Kidney epithelial cell (primary cell): ENCODE measurements around the gene CCDC107. TPM values are rescaled to one million over a fixed set of nuclear protein-coding genes. Genes with fewer than 3 reads are reported as not detected.

ENCODE experiments used
- DNase-seq: peaks from one replicate; pipeline ENCODE4 v3.0.0-alpha.2; 2010; ENCODE audit warnings: low read depth
- H3K27me3 ChIP-seq: 2 replicates; pipeline ENCODE4 v1.6.0; 2011; ENCODE audit warnings: low read length; ENCODE audit not compliant: control insufficient read depth, insufficient read depth
- H3K36me3 ChIP-seq: 2 replicates; pipeline ENCODE4 v1.5.1; 2011; ENCODE audit warnings: low read length; ENCODE audit not compliant: control insufficient read depth, insufficient read depth
- H3K4me3 ChIP-seq: 2 replicates; pipeline ENCODE4 v1.5.1; 2011; ENCODE audit warnings: low read depth, mild to moderate bottlenecking, control low read depth, low read length
- CTCF ChIP-seq: IDR thresholded peaks from 2 replicates; pipeline ENCODE4 v1.5.1; 2011; ENCODE audit warnings: mild to moderate bottlenecking, moderate library complexity, low read length, control low read depth, inconsistent platforms; ENCODE audit not compliant: insufficient read depth, poor library complexity, severe bottlenecking
- total RNA-seq: library from RNA; depleted of rRNA; stranded (reverse); fragments of >200 nt; gene quantifications from 2 replicates; pipeline ENCODE4 v1.2.3, GENCODE V29; 2015

CCDC107 gene
- total RNA-seq, 1 donor from 2014 or later, result 14.0 TPM

GRCh38 chr9:35618854-35619799, 39.0 kb upstream of the CCDC107 start:
- H3K36me3 ChIP-seq, result no peaks in the 10 kb centered on the region
- no peak overlapping the region for H3K4me3 ChIP-seq
- no peak for TF ChIP-seq CTCF
- no peak for DNase-seq
- H3K27me3 ChIP-seq, result peaks cover 19% of the 10 kb centered on the region

- H3K4me3 ChIP-seq, result no peak overlapping the region
- TF ChIP-seq CTCF, result no peak
- peaks cover 19% of the 10 kb centered on the region for H3K27me3 ChIP-seq
- DNase-seq, result no peak
- H3K36me3 ChIP-seq, result no peaks in the 10 kb centered on the region
These were observed 38.3 kb upstream of the CCDC107 start for GRCh38 chr9:35619800-35620158.

- Histone ChIP-seq H3K27me3 (no peaks in the 10 kb centered on the region), H3K36me3 (no peaks in the 10 kb centered on the region), H3K4me3 (no peak overlapping the region)
- no peak for DNase-seq
- TF ChIP-seq CTCF, result no peak
These were observed 30.5 kb upstream of the CCDC107 start for GRCh38 chr9:35627575-35627974.

GRCh38 chr9:35628389-35628991, 29.6 kb upstream of the CCDC107 start:
- Histone ChIP-seq H3K27me3 (no peaks in the 10 kb centered on the region), H3K36me3 (no peaks in the 10 kb centered on the region), H3K4me3 (no peak overlapping the region)
- TF ChIP-seq CTCF, result no peak
- no peak for DNase-seq

GRCh38 chr9:35629597-35629996, 28.5 kb upstream of the CCDC107 start:
- H3K27me3 ChIP-seq, result no peaks in the 10 kb centered on the region
- no peak for DNase-seq
- TF ChIP-seq CTCF, result no peak
- H3K36me3 ChIP-seq, result no peaks in the 10 kb centered on the region
- H3K4me3 ChIP-seq, result no peak overlapping the region
